ENCODE measurements around the gene PTPRN2.

- TF ChIP-seq CTCF (IDR thresholded peaks at IDR 0.05) (no peak), ZFX (IDR thresholded peaks at IDR 0.05; ENCODE audit: borderline replicate concordance) (no peak)
Measured at GRCh38 chr7:157831143-157831905, 756.3 kb downstream of the PTPRN2 start.
